ENCODE results near the gene SMCO3.
"Not testable (repeated sequence)": the region's sequence is repeated elsewhere in the genome, so short reads cannot be mapped to it uniquely, and the experiment has no call there.

The SMCO3 gene

GRCh38 chr12:14774906-14775635 lies 38.9 kb downstream of the SMCO3 start:
- peak; percentile 32 for DNase-seq (ENCODE audit: low spot score)

GRCh38 chr12:14774074-14774905 lies 39.7 kb downstream of the SMCO3 start:
- DNase-seq (ENCODE audit: low spot score) = peak; percentile 91

- no peak for DNase-seq (ENCODE audit: low spot score)
These were observed 40.3 kb downstream of the SMCO3 start for GRCh38 chr12:14773685-14774073.

DNA sequence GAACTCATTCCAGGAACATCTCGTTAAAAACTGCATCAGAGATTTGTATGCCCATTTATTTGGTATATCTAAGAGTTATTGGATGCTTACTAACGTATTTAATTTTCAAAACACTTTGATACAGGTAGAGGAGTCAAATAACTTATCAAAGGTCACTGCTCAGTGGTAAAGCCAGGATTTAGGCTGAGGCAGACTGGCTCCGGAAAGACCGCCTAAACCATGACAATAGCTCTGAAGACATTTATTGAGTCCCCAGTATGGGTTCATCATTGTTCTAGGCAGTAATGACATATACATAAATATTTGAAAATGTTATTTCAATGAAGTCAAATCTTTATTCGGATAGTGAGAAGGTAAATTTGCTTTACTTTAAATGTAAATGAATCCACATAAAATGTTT lies 41.0 kb downstream of the SMCO3 start:
- no peak for DNase-seq (ENCODE audit: low spot score)

DNA sequence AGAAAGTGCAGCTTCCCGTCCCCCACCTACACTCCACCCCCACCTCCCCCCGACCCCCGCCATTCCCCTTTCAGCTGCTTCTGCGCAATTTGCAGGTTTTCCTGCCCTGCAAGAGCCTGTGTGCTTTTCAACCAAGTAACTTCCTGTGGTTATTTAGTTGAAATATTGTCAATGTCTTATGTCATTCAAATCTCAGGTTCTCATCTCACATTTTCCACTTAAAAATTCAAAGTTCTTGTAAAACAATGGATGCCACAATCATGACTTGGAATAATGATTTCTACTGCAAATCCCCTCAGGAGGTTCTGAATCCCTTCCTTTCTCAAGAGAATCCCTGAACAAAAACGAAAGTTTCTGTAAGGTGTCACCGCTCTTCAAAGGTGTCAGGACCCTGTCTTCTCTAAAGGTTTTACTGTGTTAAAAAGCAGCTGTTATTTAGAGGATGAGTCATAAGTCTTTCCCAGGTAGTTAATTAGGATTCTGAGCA lies 42.3 kb downstream of the SMCO3 start:
- no peak for DNase-seq (ENCODE audit: low spot score)

GRCh38 chr12:14770496-14771461 lies 43.2 kb downstream of the SMCO3 start:
- peak; percentile 80 for DNase-seq (ENCODE audit: low spot score)

DNA sequence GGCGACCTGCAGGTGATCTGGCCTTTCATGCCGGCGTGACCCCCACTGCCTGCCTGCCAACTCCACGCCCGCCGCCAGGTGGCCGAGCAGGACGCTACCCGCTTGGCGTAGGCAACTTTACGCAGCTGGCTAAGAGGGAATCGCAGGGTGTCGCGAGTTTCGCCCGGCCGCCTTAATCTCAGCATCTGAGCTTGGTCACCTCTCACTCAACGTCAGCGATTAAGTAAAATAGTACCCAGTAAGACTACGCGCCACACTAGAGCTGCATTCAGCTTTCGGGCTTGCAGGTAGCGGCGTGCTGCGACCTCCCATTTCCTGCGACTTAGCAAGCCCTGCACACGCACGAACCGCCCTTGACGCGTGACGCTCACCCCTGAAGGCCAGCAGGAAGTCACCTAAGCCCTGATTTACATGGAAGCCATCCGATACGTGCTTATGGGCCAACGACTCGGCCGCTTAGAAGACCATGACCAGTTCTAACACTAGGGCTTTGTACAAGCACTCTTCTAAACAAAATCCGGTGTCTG lies 44.0 kb downstream of the SMCO3 start:
- peak; percentile 72 for DNase-seq (ENCODE audit: low spot score)

- no peak for DNase-seq (ENCODE audit: low spot score)
These were observed 44.5 kb downstream of the SMCO3 start for GRCh38 chr12:14769466-14769968.

- DNase-seq (ENCODE audit: low spot score) = no peak
These were observed 45.1 kb downstream of the SMCO3 start for GRCh38 chr12:14768823-14769405.

DNA sequence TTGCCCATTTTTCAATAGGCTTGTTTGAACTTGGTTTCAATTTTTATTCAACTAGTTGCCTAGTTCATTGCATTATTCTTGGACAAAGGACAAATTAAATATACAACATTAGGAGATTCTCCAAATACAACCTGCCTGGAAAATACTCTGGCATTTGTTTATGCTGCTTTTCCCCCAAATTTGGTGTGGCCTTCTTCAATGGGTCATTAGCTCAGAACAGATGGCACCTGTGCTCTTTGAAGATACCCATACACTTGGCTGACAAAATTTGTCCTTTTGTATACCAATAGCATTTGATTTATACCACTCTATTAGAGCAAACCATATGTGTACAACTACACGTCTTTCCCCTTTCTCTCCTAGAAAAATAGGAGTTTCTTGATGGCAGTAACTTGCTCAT lies 46.4 kb downstream of the SMCO3 start:
- DNase-seq (ENCODE audit: low spot score) = no peak

DNA sequence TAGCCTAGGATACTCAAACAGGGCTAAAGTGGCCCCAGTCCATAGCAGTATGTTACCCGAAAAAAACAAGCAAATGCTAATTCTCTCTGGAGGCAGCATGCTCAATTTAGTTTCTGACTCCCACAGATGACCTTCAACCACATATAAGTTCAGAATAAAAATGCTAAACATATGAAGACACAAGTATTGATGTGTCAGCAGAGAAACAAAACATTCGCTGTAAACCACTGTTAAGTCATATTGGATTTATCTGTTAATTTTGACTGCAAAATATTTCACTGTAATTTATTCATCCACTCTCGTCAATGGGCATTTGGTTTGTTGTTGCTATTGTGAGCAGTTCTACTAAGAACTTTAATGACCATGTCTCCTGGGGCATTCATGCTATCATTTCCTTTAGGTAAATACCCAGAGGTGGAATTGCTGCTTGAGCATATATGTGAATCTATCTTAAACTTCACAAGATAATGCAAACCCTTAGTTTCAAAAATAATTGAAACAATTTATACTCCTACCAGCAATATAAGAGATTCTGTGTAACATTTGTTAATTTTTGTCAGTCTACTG lies 47.2 kb downstream of the SMCO3 start:
- no peak for DNase-seq (ENCODE audit: low spot score)

DNA sequence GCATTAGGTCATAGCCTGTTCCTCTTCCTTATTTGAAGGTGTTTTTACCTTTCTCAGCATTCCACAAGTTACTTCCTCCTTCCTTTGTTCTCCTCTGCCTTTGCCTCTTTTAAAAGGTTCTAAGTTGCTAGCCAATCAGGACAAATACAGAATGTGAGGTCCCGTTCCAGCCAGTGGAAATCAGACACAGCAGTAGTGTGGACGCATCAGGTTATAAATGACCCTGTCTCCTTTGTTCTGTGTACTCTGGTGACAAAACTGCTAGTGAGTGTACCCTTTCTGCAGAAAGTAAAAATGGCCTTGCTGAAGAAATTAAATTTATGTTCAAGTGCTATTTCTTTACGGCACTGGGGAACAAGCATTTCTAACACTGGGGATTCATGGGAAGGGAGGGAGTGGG lies 48.0 kb downstream of the SMCO3 start:
- not testable (repeated sequence) for DNase-seq (ENCODE audit: low spot score)

GRCh38 chr12:14765398-14765797 lies 48.6 kb downstream of the SMCO3 start:
- no peak for DNase-seq (ENCODE audit: low spot score)

- not testable (repeated sequence) for DNase-seq (ENCODE audit: low spot score)
These were observed 54.2 kb downstream of the SMCO3 start for GRCh38 chr12:14759711-14760280.

GRCh38 chr12:14756334-14757143 lies 57.4 kb downstream of the SMCO3 start:
- no peak for DNase-seq (ENCODE audit: low spot score)

Measured in AG08396 (cell line).